ENCODE measurements around the gene CLDN11. TPM values are rescaled to one million over a fixed set of nuclear protein-coding genes. Genes with fewer than 3 reads are reported as not detected.

The CLDN11 gene
- total RNA-seq, 2 donors from 2014 or later = 1.3 to 7.2 TPM

- Histone ChIP-seq H3K4me3 (no peak overlapping the region), H3K27me3 (no peaks in the 10 kb centered on the region), H3K9me3 (no peaks in the 10 kb centered on the region), H3K27ac (no peak overlapping the region), H3K9ac (ENCODE audit: low read depth in 2 of 2, low read length in 2 of 2) (peak overlapping the region in 1 of 2 donors; percentile 12), H3K4me1 (no peaks in the 10 kb centered on the region), H3K36me3 (no peaks in the 10 kb centered on the region)
- DNase-seq = no peak
- TF ChIP-seq, protein P1, sequence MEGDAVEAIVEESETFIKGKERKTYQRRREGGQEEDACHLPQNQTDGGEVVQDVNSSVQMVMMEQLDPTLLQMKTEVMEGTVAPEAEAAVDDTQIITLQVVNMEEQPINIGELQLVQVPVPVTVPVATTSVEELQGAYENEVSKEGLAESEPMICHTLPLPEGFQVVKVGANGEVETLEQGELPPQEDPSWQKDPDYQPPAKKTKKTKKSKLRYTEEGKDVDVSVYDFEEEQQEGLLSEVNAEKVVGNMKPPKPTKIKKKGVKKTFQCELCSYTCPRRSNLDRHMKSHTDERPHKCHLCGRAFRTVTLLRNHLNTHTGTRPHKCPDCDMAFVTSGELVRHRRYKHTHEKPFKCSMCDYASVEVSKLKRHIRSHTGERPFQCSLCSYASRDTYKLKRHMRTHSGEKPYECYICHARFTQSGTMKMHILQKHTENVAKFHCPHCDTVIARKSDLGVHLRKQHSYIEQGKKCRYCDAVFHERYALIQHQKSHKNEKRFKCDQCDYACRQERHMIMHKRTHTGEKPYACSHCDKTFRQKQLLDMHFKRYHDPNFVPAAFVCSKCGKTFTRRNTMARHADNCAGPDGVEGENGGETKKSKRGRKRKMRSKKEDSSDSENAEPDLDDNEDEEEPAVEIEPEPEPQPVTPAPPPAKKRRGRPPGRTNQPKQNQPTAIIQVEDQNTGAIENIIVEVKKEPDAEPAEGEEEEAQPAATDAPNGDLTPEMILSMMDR (IDR thresholded peaks at IDR 0.05) = no peak
- intact Hi-C loops (cut with DNase I) = no loop called here
Measured at GRCh38 chr3:170476291-170476690, 57.6 kb downstream of the CLDN11 start.

GRCh38 chr3:170477395-170477794, 58.7 kb downstream of the CLDN11 start:
- H3K36me3 ChIP-seq = no peaks in the 10 kb centered on the region
- H3K9me3 ChIP-seq = no peaks in the 10 kb centered on the region
- no peaks in the 10 kb centered on the region for H3K4me1 ChIP-seq
- DNase-seq = no peak
- H3K27me3 ChIP-seq = no peaks in the 10 kb centered on the region
- no peak overlapping the region for H3K9ac ChIP-seq (ENCODE audit: low read depth in 2 of 2, low read length in 2 of 2)
- TF ChIP-seq, protein P1 (IDR thresholded peaks at IDR 0.05) = no peak
- no peak overlapping the region for H3K27ac ChIP-seq
- intact Hi-C loops (cut with DNase I) = no loop called here
- H3K4me3 ChIP-seq = no peak overlapping the region

- TF ChIP-seq, protein P1 (IDR thresholded peaks at IDR 0.05) = no peak
- Histone ChIP-seq H3K9me3 (no peaks in the 10 kb centered on the region), H3K9ac (ENCODE audit: low read depth in 2 of 2, low read length in 2 of 2) (no peak overlapping the region), H3K4me3 (no peak overlapping the region), H3K27ac (no peak overlapping the region), H3K27me3 (no peaks in the 10 kb centered on the region), H3K36me3 (no peaks in the 10 kb centered on the region), H3K4me1 (no peaks in the 10 kb centered on the region)
- intact Hi-C loops (cut with DNase I) = no loop called here
- no peak for DNase-seq
Measured at GRCh38 chr3:170480111-170480510, 61.4 kb downstream of the CLDN11 start.

GRCh38 chr3:170482199-170482598, 63.5 kb downstream of the CLDN11 start:
- H3K27ac ChIP-seq = no peak overlapping the region
- H3K9me3 ChIP-seq = no peaks in the 10 kb centered on the region
- intact Hi-C loops (cut with DNase I) = no loop called here
- no peak overlapping the region for H3K4me3 ChIP-seq
- DNase-seq = no peak
- H3K36me3 ChIP-seq = no peaks in the 10 kb centered on the region
- H3K9ac ChIP-seq (ENCODE audit: low read depth in 2 of 2, low read length in 2 of 2) = no peak overlapping the region
- no peaks in the 10 kb centered on the region for H3K27me3 ChIP-seq
- TF ChIP-seq, protein P1 (IDR thresholded peaks at IDR 0.05) = no peak
- H3K4me1 ChIP-seq = no peaks in the 10 kb centered on the region

GRCh38 chr3:170483485-170484262, 65.0 kb downstream of the CLDN11 start:
- Histone ChIP-seq H3K9ac (ENCODE audit: low read depth in 2 of 2, low read length in 2 of 2) (no peak overlapping the region), H3K4me3 (no peak overlapping the region), H3K9me3 (no peaks in the 10 kb centered on the region), H3K4me1 (no peaks in the 10 kb centered on the region), H3K27me3 (no peaks in the 10 kb centered on the region), H3K27ac (no peak overlapping the region), H3K36me3 (no peaks in the 10 kb centered on the region)
- intact Hi-C loops (cut with DNase I) = no loop called here
- TF ChIP-seq, protein P1 (IDR thresholded peaks at IDR 0.05) = no peak
- no peak for DNase-seq

Small RNA genes lying within 50 kb of the gene (microRNA-seq; reads per million reads assigned to microRNA genes)
- gene MIR6828 = not detected

Other genes with a start within 250 kb of the CLDN11 start
- gene PHC3, start 237.1 kb upstream of the CLDN11 start, total RNA-seq = 10 to 100 TPM; 36.4 to 49.4 TPM
- 10 to 100 TPM; 34.4 to 48.2 TPM for gene PRKCI, start 196.4 kb upstream of the CLDN11 start, total RNA-seq
- 10 to 100 TPM; 16.9 to 41.3 TPM for gene SKIL, start 61.2 kb upstream of the CLDN11 start, total RNA-seq
- under 1 TPM; 0.05 to 0.56 TPM for gene SLC7A14, start 167.2 kb downstream of the CLDN11 start, total RNA-seq